Naive B cell (primary cell): ENCODE measurements around the gene SLC24A3. TPM values are rescaled to one million over a fixed set of nuclear protein-coding genes. Genes with fewer than 3 reads are reported as not detected.

Source experiments
- ATAC-seq, 2 donors: fragments of 150-1000 bp; cut with Tn5 transposase; 2 replicates each; pipeline ENCODE4 v1.10.0; 2021; ENCODE audit warnings: low read depth in 2 of 2, mild to moderate bottlenecking in 2 of 2, moderate library complexity in 2 of 2
- DNase-seq: peaks from one replicate; pipeline ENCODE4 v3.0.0; 2022
- H3K27ac Mint-ChIP-seq, 6 donors: one replicate each; pipeline ENCODE4 v1.8.0; 2020 to 2022; ENCODE audit warnings: mild to moderate bottlenecking in 6 of 6, mixed read lengths in 6 of 6, moderate library complexity in 5 of 6, inconsistent platforms in 2 of 6
- H3K27me3 Mint-ChIP-seq, 3 donors: one replicate each; pipeline ENCODE4 v1.8.0; 2021 to 2022; ENCODE audit warnings: mixed read lengths in 3 of 3, mild to moderate bottlenecking in 1 of 3
- H3K36me3 Mint-ChIP-seq, 2 donors: one replicate each; pipeline ENCODE4 v1.8.0; 2020 to 2022; ENCODE audit warnings: mixed read lengths in 2 of 2, inconsistent platforms in 1 of 2, mild to moderate bottlenecking in 1 of 2
- H3K4me1 Mint-ChIP-seq, 3 donors: one replicate each; pipeline ENCODE4 v1.8.0; 2020 to 2022; ENCODE audit warnings: mixed read lengths in 3 of 3, inconsistent platforms in 1 of 3, mild to moderate bottlenecking in 1 of 3, moderate library complexity in 1 of 3
- H3K4me3 Mint-ChIP-seq, 8 donors: one replicate each; pipeline ENCODE4 v1.8.0; 2020 to 2022; ENCODE audit warnings: mild to moderate bottlenecking in 8 of 8, mixed read lengths in 8 of 8, moderate library complexity in 8 of 8, inconsistent platforms in 2 of 8
- H3K9me3 Mint-ChIP-seq, 7 donors: one replicate each; pipeline ENCODE4 v1.8.0; 2020 to 2022; ENCODE audit warnings: mixed read lengths in 7 of 7, mild to moderate bottlenecking in 5 of 7, inconsistent platforms in 2 of 7, moderate library complexity in 1 of 7
- polyA plus RNA-seq, 6 donors: library from polyadenylated mRNA; unstranded; fragments of 300-500 nt; fragmentation: Illumina TruSeq; gene quantifications; one replicate each; pipeline ENCODE4 v1.2.3, GENCODE V29; 2021; ENCODE audit warnings: low read depth in 6 of 6

Gene SLC24A3
- polyA plus RNA-seq, 6 donors from 2014 or later = 0.09 to 0.13 TPM; not detected in 4

DNA sequence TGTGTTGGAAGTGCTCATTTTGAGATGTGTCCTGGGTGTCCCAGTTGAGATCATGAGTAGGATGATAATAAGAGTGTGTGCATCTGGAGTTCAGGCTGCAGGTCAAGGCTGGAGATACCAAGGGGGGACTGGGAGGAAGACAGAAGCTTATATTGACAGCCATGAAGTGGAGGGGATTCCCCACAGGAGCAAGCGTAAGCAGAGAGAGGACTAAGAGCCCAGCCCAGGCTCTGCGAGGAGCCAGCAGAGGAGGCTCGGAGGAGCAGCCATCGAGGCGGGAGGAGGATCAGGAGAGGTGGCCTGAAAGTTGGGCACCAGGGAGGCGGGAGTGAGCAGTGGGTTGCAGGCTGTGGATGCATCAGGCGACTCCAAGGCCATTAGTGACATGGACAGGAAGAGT lies 116.2 kb downstream of the SLC24A3 start:
- Mint-ChIP-seq H3K4me3 (peak overlapping the region in 1 of 8 donors; percentile 11), H3K27ac (no peak overlapping the region), H3K9me3 (peaks cover 0 to 9% (median 0%) of the 10 kb centered on the region in 7 donors), H3K4me1 (peaks cover 0 to 4% (median 3%) of the 10 kb centered on the region in 3 donors), H3K36me3 (no peaks in the 10 kb centered on the region), H3K27me3 (peaks cover 25 to 35% (median 34%) of the 10 kb centered on the region in 3 donors)
- ATAC-seq (no peak), DNase-seq (no peak)

DNA sequence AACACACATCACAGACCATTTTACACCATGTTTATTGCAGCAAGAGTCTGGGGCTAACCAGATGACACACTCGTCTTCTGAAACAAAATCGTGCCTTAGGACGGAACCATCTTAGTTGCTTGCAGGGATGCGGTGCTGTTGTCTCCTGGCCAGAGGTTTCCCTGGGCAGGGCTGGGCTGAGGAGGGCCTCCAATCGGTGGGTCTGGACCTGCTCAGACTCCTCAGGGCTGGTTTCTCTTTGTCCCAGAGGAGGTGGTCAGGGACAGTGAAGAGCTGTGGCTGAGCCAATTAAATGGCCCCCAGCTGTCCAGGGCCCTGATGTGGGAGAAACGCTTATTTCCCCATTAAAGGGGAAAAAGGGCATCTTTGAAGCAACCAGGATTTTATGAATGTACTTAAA lies 117.6 kb downstream of the SLC24A3 start:
- ATAC-seq (no peak), DNase-seq (no peak)
- Mint-ChIP-seq H3K4me3 (no peak overlapping the region), H3K36me3 (no peaks in the 10 kb centered on the region), H3K27ac (no peak overlapping the region), H3K9me3 (peaks cover 0 to 9% (median 0%) of the 10 kb centered on the region in 7 donors), H3K4me1 (peaks cover 0 to 4% (median 3%) of the 10 kb centered on the region in 3 donors), H3K27me3 (peaks cover 25 to 36% (median 35%) of the 10 kb centered on the region in 3 donors)

GRCh38 chr20:19330731-19331130 lies 118.3 kb downstream of the SLC24A3 start:
- ATAC-seq (no peak), DNase-seq (no peak)
- no peak overlapping the region for H3K27ac Mint-ChIP-seq
- H3K27me3 Mint-ChIP-seq = peaks cover 25 to 41% (median 36%) of the 10 kb centered on the region in 3 donors
- no peaks in the 10 kb centered on the region for H3K36me3 Mint-ChIP-seq
- no peak overlapping the region for H3K4me3 Mint-ChIP-seq
- H3K4me1 Mint-ChIP-seq = peaks cover 0 to 4% (median 3%) of the 10 kb centered on the region in 3 donors
- peaks cover 0 to 9% (median 0%) of the 10 kb centered on the region in 7 donors for H3K9me3 Mint-ChIP-seq

DNA sequence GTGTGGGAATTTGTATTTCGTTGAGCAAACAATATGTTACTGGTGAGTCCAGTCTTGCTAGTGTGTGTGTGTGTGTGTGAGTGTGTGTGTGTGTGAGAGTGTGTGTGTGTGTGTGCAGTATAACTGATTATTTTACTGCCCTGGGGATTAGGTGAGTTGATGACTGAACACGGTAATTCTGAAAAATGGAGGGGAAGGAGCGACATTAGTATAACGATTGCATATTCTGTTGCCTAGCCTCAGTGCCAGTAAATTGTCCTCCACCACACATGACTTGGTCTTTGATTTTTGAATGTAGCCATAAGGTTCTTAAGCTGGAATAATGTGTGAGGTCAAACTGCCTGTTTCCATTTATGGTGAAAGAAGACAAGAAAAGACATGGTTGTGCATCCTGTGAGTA lies 121.1 kb downstream of the SLC24A3 start:
- peaks cover 0 to 3% (median 2%) of the 10 kb centered on the region in 7 donors for H3K9me3 Mint-ChIP-seq
- no peak for DNase-seq
- no peaks in the 10 kb centered on the region for H3K36me3 Mint-ChIP-seq
- no peak overlapping the region for H3K4me3 Mint-ChIP-seq
- peaks cover 14 to 36% (median 25%) of the 10 kb centered on the region in 3 donors for H3K27me3 Mint-ChIP-seq
- no peak for ATAC-seq
- H3K27ac Mint-ChIP-seq = no peak overlapping the region
- H3K4me1 Mint-ChIP-seq = no peaks in the 10 kb centered on the region

DNA sequence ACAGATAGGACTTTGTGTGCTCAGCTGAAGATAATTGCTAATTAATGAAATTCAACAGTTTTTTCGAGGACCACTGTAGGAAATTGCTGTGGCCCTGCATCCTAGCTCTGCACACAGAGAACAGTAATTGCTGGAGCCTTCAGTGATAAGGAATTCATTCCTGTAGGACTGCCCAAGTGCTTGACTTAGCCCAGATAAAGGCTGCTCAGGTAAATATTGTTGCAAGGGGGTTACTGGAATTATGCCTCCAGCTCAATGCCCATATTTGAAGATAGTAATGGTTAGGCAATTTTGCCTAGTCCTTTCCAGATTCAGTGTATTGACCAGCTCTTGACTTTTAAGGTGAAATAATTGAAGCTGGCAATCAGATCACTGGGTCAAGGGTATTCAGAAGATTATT lies 122.9 kb downstream of the SLC24A3 start:
- Mint-ChIP-seq H3K4me1 (no peaks in the 10 kb centered on the region), H3K36me3 (no peaks in the 10 kb centered on the region), H3K27me3 (peaks cover 8 to 34% (median 26%) of the 10 kb centered on the region in 3 donors), H3K27ac (no peak overlapping the region), H3K9me3 (peaks cover 0 to 3% (median 0%) of the 10 kb centered on the region in 7 donors), H3K4me3 (no peak overlapping the region)
- DNase-seq (no peak), ATAC-seq (no peak)

DNA sequence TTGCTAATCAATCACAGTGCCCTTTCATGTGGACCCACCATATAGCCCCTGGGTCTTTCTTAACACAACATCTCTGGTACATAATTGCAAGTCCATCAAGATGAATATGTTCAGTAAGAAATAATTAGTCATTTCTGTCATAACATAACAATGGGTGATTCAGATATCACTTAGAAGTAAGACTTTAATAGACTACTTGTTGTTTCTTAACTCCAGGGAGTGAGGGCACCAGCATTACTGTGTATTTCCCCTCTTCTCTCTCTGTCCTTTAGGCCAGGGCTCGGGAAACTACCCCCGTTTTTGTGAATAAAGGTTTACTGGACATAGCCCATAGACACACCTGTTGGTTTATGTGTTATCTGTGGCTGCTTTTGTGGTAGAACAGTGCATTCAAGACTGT lies 123.5 kb downstream of the SLC24A3 start:
- ATAC-seq (no peak), DNase-seq (no peak)
- peaks cover 0 to 3% (median 0%) of the 10 kb centered on the region in 7 donors for H3K9me3 Mint-ChIP-seq
- no peak overlapping the region for H3K27ac Mint-ChIP-seq
- H3K4me1 Mint-ChIP-seq = no peaks in the 10 kb centered on the region
- H3K4me3 Mint-ChIP-seq = no peak overlapping the region
- no peaks in the 10 kb centered on the region for H3K36me3 Mint-ChIP-seq
- peaks cover 11 to 33% (median 26%) of the 10 kb centered on the region in 3 donors for H3K27me3 Mint-ChIP-seq

GRCh38 chr20:19336631-19337030 lies 124.2 kb downstream of the SLC24A3 start:
- ATAC-seq (no peak), DNase-seq (no peak)
- peaks cover 13 to 26% (median 21%) of the 10 kb centered on the region in 3 donors for H3K27me3 Mint-ChIP-seq
- H3K36me3 Mint-ChIP-seq = no peaks in the 10 kb centered on the region
- no peaks in the 10 kb centered on the region for H3K4me1 Mint-ChIP-seq
- H3K4me3 Mint-ChIP-seq = no peak overlapping the region
- no peak overlapping the region for H3K27ac Mint-ChIP-seq
- peaks cover 0 to 3% (median 0%) of the 10 kb centered on the region in 7 donors for H3K9me3 Mint-ChIP-seq

GRCh38 chr20:19338380-19338779 lies 125.9 kb downstream of the SLC24A3 start:
- Mint-ChIP-seq H3K27ac (no peak overlapping the region), H3K9me3 (peaks cover 0 to 3% (median 0%) of the 10 kb centered on the region in 7 donors)

DNA sequence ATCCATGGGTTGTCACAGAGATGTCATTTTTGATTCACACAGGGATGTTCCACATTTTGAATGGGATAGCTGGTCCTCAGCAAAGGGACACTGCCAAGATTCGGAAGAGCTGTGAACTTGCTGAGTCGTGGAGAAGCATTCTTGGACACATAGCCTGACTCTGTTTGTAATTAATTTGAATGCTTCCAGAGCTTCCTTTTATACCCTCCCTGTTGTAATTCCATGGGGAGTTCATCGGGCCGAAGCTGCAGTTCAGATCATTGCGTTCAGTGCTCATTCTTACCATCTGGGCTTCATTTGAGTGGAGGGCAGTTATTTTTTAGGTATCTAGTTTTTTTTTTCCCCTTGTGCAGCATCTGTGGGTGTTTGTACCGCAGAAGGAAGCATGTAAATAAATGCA lies 126.5 kb downstream of the SLC24A3 start:
- Mint-ChIP-seq H3K27ac (no peak overlapping the region), H3K27me3 (peaks cover 11 to 29% (median 24%) of the 10 kb centered on the region in 3 donors), H3K9me3 (peaks cover 0 to 3% (median 0%) of the 10 kb centered on the region in 7 donors), H3K4me3 (no peak overlapping the region), H3K36me3 (no peaks in the 10 kb centered on the region), H3K4me1 (no peaks in the 10 kb centered on the region)
- no peak for ATAC-seq
- no peak for DNase-seq

More at GRCh38 chr20:19338380-19338779, 125.9 kb downstream of the SLC24A3 start:
- ATAC-seq (no peak), DNase-seq (no peak)
- H3K27me3 Mint-ChIP-seq = peaks cover 8 to 27% (median 24%) of the 10 kb centered on the region in 3 donors
- no peaks in the 10 kb centered on the region for H3K4me1 Mint-ChIP-seq
- H3K4me3 Mint-ChIP-seq = no peak overlapping the region
- no peaks in the 10 kb centered on the region for H3K36me3 Mint-ChIP-seq

GRCh38 chr20:19341348-19342053 lies 129.1 kb downstream of the SLC24A3 start:
- Mint-ChIP-seq H3K9me3 (peaks cover 0 to 3% (median 0%) of the 10 kb centered on the region in 7 donors), H3K4me1 (no peaks in the 10 kb centered on the region)
- no peak for ATAC-seq

DNA sequence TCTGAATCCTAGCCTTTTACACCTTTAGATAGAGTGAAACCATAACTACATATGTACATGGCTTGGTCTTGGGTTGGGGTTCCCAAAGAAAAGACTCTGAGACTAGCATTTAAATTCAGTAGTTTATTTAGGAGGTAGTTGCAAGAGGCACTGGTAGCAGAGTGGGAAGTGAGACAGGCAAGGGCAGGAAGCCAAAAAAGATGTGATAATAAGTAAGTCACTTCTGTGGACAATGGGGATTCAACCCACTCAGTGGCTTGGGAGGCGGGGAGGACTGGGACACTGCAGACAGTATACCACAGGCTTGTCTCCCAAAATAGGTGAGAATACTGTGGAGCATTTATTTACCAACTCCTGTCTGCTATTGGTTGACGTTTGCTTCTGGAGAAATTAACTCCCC lies 131.9 kb downstream of the SLC24A3 start:
- Mint-ChIP-seq H3K36me3 (no peaks in the 10 kb centered on the region), H3K4me1 (no peaks in the 10 kb centered on the region), H3K27me3 (peaks cover 9 to 26% (median 26%) of the 10 kb centered on the region in 3 donors), H3K27ac (no peak overlapping the region), H3K9me3 (no peaks in the 10 kb centered on the region), H3K4me3 (no peak overlapping the region)
- DNase-seq (no peak), ATAC-seq (no peak)

More at GRCh38 chr20:19341348-19342053, 129.1 kb downstream of the SLC24A3 start:
- no peak overlapping the region for H3K4me3 Mint-ChIP-seq
- no peak for DNase-seq
- no peak overlapping the region for H3K27ac Mint-ChIP-seq
- H3K27me3 Mint-ChIP-seq = peaks cover 17 to 29% (median 19%) of the 10 kb centered on the region in 3 donors
- H3K36me3 Mint-ChIP-seq = no peaks in the 10 kb centered on the region

GRCh38 chr20:19347943-19348456 lies 135.6 kb downstream of the SLC24A3 start:
- Mint-ChIP-seq H3K27me3 (peaks cover 4 to 34% (median 14%) of the 10 kb centered on the region in 3 donors), H3K4me3 (no peak overlapping the region), H3K4me1 (no peaks in the 10 kb centered on the region), H3K27ac (no peak overlapping the region), H3K9me3 (peaks cover 0 to 2% (median 0%) of the 10 kb centered on the region in 7 donors), H3K36me3 (no peaks in the 10 kb centered on the region)
- DNase-seq = no peak
- no peak for ATAC-seq

- Mint-ChIP-seq H3K36me3 (no peaks in the 10 kb centered on the region), H3K4me3 (no peak overlapping the region), H3K27ac (no peak overlapping the region), H3K4me1 (no peaks in the 10 kb centered on the region), H3K9me3 (peaks cover 0 to 2% (median 0%) of the 10 kb centered on the region in 7 donors), H3K27me3 (peaks cover 4 to 29% (median 9%) of the 10 kb centered on the region in 3 donors)
- no peak for DNase-seq
- ATAC-seq = no peak
Measured at GRCh38 chr20:19348582-19348981, 136.1 kb downstream of the SLC24A3 start.

DNA sequence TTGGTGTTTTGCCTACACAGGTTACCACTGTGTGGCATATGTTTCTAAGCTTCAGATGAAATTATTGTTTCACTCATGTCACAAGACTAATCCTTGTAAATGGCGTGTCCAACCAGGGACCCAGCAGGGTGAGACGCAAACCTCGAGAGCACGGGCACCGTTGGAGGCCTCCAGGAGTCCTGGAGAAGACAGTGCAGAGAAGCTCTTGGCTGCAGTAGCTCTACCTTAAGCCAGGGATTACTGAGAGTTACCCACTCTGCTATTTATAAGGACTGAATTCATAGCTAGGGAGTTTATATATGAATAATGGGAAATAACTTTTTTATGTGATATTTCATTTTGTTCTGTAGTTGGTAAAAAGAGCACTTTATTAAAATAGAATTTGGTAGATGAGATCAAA lies 137.4 kb downstream of the SLC24A3 start:
- Mint-ChIP-seq H3K4me1 (no peaks in the 10 kb centered on the region), H3K27ac (no peak overlapping the region)

More for the DNA sequence above, 137.4 kb downstream of the SLC24A3 start:
- no peak overlapping the region for H3K4me3 Mint-ChIP-seq
- DNase-seq (no peak), ATAC-seq (no peak)
- H3K36me3 Mint-ChIP-seq = no peaks in the 10 kb centered on the region
- H3K27me3 Mint-ChIP-seq = peaks cover 0 to 21% (median 5%) of the 10 kb centered on the region in 3 donors
- peaks cover 0 to 2% (median 0%) of the 10 kb centered on the region in 7 donors for H3K9me3 Mint-ChIP-seq
